Neural cell (in vitro differentiated cells): ENCODE results near the gene ZNF556. TPM values are rescaled to one million over a fixed set of nuclear protein-coding genes. Genes with fewer than 3 reads are reported as not detected.

Source experiments
- H2AFZ ChIP-seq: fragments of 200-600, 300-800 bp; sonication (generic), shearing (Covaris generic); 2 replicates; pipeline ENCODE4 v1.6.0; 2014; ENCODE audit warnings: low read depth, mild to moderate bottlenecking, antibody characterized with exemption, low read length, moderate library complexity
- H3F3A ChIP-seq: fragments of 200-600 bp; shearing (Covaris generic); 2 replicates; pipeline ENCODE4 v1.6.1; 2016; ENCODE audit warnings: mild to moderate bottlenecking, moderate library complexity, mixed read lengths, antibody characterized with exemption, low read length; ENCODE audit not compliant: insufficient read depth, poor library complexity, severe bottlenecking
- H3K27ac ChIP-seq: fragments of 200-600, 300-800 bp; sonication (generic), shearing (Covaris generic); 2 replicates; pipeline ENCODE4 v1.5.1; 2014; ENCODE audit warnings: mild to moderate bottlenecking, low read length, moderate library complexity
- H3K27me3 ChIP-seq: fragments of 300-800, 200-600 bp; sonication (generic), shearing (Covaris generic); 2 replicates; pipeline ENCODE4 v1.6.0; 2014; ENCODE audit warnings: mild to moderate bottlenecking, low read depth, low read length, moderate library complexity; ENCODE audit not compliant: insufficient read depth
- H3K36me3 ChIP-seq: fragments of 300-800, 200-600 bp; sonication (generic), shearing (Covaris generic); 2 replicates; pipeline ENCODE4 v1.5.1; 2014; ENCODE audit warnings: mild to moderate bottlenecking, antibody characterized with exemption, low read length, moderate library complexity; ENCODE audit not compliant: insufficient read depth
- H3K4me2 ChIP-seq: fragments of 300-800, 200-600 bp; sonication (generic), shearing (Covaris generic); 2 replicates; pipeline ENCODE4 v1.6.0; 2014; ENCODE audit warnings: mild to moderate bottlenecking, low read length
- H3K4me3 ChIP-seq: fragments of 300-800, 200-600 bp; sonication (generic), shearing (Covaris generic); 2 replicates; pipeline ENCODE4 v1.5.1; 2014; ENCODE audit warnings: mild to moderate bottlenecking, low read length, moderate library complexity
- H3K79me2 ChIP-seq: fragments of 200-600 bp; shearing (Covaris generic); replicated peaks from 2 replicates; pipeline ENCODE4 v1.6.0; 2014; ENCODE audit warnings: mild to moderate bottlenecking, low read length, moderate library complexity; ENCODE audit not compliant: insufficient read depth
- H3K9ac ChIP-seq: fragments of 300-800, 200-600 bp; sonication (generic), shearing (Covaris generic); 2 replicates; pipeline ENCODE4 v1.6.1; 2016; ENCODE audit warnings: mild to moderate bottlenecking, low read length, mixed read lengths
- H3K9me2 ChIP-seq: fragments of 200-600 bp; shearing (Covaris generic); 2 replicates; pipeline ENCODE4 v1.6.1; 2016; ENCODE audit warnings: mild to moderate bottlenecking, low read length, mixed read lengths; ENCODE audit not compliant: insufficient read depth
- H3K9me3 ChIP-seq: fragments of 200-600, 300-800 bp; sonication (generic), shearing (Covaris generic); 2 replicates; pipeline ENCODE4 v1.6.1; 2016; ENCODE audit warnings: mild to moderate bottlenecking, mixed run types, low read length, moderate library complexity, mixed read lengths
- H4K20me1 ChIP-seq: fragments of 200-600 bp; shearing (Covaris generic); 2 replicates; pipeline ENCODE4 v1.6.1; 2016; ENCODE audit warnings: mild to moderate bottlenecking, mixed run types; ENCODE audit not compliant: insufficient read depth
- EP300 ChIP-seq: fragments of 450-650 bp; conservative IDR thresholded peaks from 2 replicates; pipeline ENCODE4 v1.6.1; 2014; ENCODE audit warnings: antibody characterized with exemption, mild to moderate bottlenecking, moderate library complexity; ENCODE audit not compliant: poor library complexity, severe bottlenecking
- EZH2 ChIP-seq: fragments of 200-600, 300-800 bp; shearing (Covaris generic), sonication (generic); IDR thresholded peaks from 2 replicates; pipeline ENCODE4 v1.6.1; 2014; ENCODE audit warnings: antibody characterized with exemption, low read length, borderline replicate concordance, mild to moderate bottlenecking; ENCODE audit not compliant: insufficient read depth, poor library complexity, severe bottlenecking
- MXI1 ChIP-seq: fragments of 450-650 bp; conservative IDR thresholded peaks from 2 replicates; pipeline ENCODE4 v1.6.1; 2014; ENCODE audit warnings: antibody characterized with exemption, mild to moderate bottlenecking; ENCODE audit not compliant: poor library complexity, severe bottlenecking
- POLR2AphosphoS5 ChIP-seq: IDR thresholded peaks from 2 replicates; pipeline ENCODE4 v1.6.1; 2012
- RAD21 ChIP-seq: fragments of 450-650 bp; conservative IDR thresholded peaks from 2 replicates; pipeline ENCODE4 v1.6.1; 2014; ENCODE audit warnings: antibody characterized with exemption, mild to moderate bottlenecking, moderate library complexity
- SMC3 ChIP-seq: fragments of 450-650 bp; conservative IDR thresholded peaks from 2 replicates; pipeline ENCODE4 v1.6.1; 2014; ENCODE audit warnings: antibody characterized with exemption, mild to moderate bottlenecking, moderate library complexity; ENCODE audit not compliant: poor library complexity
- TAF1 ChIP-seq: IDR thresholded peaks from 2 replicates; pipeline ENCODE4 v1.6.1; 2012; ENCODE audit warnings: low read depth
- polyA plus RNA-seq: library from polyadenylated mRNA; depleted of rRNA; stranded (reverse); fragments of >200 nt; gene quantifications from 2 replicates; pipeline ENCODE4 v1.2.3, GENCODE V29; 2014
- TF ChIP-seq, protein P1 (sequence below): fragments of 450-650 bp; IDR thresholded peaks from 2 replicates; pipeline ENCODE4 v1.5.1; 2014; ENCODE audit warnings: antibody characterized with exemption, mild to moderate bottlenecking, moderate library complexity; ENCODE audit not compliant: poor library complexity, severe bottlenecking
- TF ChIP-seq, protein P2 (sequence below): IDR thresholded peaks from 2 replicates; pipeline ENCODE4 v1.6.1; 2012; ENCODE audit warnings: borderline replicate concordance

The ZNF556 gene
- polyA plus RNA-seq, 1 donor from 2014 or later: 0.28 TPM

DNA sequence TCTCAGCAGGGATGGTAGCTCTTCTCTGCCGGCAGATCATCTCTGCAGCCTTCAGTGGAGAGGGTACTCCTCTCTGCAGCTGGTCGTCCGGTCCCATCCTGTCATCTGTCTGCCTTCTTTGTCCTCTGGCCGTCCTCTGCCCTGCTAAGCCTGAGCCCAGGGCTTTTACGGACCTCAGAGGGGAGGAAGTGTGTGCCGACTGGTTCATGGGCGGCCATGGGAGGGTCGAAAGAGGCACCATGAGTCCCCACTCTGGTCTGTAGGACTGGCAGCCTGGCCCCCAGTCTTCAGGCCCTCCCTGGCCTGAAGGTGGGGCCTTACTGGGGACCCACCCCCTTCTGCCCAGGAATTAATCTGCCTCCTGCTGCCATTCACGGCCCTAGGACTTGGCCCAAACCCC is 43.5 kb upstream of the ZNF556 start:
- H3K79me2 ChIP-seq: no peaks in the 10 kb centered on the region
- no peak overlapping the region for H3K9ac ChIP-seq
- no peak overlapping the region for H3K4me3 ChIP-seq
- H3K36me3 ChIP-seq: peaks cover 10% of the 10 kb centered on the region
- H3K9me2 ChIP-seq: no peaks in the 10 kb centered on the region
- TF ChIP-seq, protein P1, sequence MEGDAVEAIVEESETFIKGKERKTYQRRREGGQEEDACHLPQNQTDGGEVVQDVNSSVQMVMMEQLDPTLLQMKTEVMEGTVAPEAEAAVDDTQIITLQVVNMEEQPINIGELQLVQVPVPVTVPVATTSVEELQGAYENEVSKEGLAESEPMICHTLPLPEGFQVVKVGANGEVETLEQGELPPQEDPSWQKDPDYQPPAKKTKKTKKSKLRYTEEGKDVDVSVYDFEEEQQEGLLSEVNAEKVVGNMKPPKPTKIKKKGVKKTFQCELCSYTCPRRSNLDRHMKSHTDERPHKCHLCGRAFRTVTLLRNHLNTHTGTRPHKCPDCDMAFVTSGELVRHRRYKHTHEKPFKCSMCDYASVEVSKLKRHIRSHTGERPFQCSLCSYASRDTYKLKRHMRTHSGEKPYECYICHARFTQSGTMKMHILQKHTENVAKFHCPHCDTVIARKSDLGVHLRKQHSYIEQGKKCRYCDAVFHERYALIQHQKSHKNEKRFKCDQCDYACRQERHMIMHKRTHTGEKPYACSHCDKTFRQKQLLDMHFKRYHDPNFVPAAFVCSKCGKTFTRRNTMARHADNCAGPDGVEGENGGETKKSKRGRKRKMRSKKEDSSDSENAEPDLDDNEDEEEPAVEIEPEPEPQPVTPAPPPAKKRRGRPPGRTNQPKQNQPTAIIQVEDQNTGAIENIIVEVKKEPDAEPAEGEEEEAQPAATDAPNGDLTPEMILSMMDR: no peak
- TF ChIP-seq, protein P2, sequence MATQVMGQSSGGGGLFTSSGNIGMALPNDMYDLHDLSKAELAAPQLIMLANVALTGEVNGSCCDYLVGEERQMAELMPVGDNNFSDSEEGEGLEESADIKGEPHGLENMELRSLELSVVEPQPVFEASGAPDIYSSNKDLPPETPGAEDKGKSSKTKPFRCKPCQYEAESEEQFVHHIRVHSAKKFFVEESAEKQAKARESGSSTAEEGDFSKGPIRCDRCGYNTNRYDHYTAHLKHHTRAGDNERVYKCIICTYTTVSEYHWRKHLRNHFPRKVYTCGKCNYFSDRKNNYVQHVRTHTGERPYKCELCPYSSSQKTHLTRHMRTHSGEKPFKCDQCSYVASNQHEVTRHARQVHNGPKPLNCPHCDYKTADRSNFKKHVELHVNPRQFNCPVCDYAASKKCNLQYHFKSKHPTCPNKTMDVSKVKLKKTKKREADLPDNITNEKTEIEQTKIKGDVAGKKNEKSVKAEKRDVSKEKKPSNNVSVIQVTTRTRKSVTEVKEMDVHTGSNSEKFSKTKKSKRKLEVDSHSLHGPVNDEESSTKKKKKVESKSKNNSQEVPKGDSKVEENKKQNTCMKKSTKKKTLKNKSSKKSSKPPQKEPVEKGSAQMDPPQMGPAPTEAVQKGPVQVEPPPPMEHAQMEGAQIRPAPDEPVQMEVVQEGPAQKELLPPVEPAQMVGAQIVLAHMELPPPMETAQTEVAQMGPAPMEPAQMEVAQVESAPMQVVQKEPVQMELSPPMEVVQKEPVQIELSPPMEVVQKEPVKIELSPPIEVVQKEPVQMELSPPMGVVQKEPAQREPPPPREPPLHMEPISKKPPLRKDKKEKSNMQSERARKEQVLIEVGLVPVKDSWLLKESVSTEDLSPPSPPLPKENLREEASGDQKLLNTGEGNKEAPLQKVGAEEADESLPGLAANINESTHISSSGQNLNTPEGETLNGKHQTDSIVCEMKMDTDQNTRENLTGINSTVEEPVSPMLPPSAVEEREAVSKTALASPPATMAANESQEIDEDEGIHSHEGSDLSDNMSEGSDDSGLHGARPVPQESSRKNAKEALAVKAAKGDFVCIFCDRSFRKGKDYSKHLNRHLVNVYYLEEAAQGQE: no peak
- no peak for TF ChIP-seq SMC3
- TF ChIP-seq POLR2AphosphoS5: no peak
- no peak for TF ChIP-seq EP300
- no peak overlapping the region for H3K27ac ChIP-seq
- no peak overlapping the region for H2AFZ ChIP-seq
- H3F3A ChIP-seq: no peaks in the 10 kb centered on the region
- no peaks in the 10 kb centered on the region for H4K20me1 ChIP-seq
- H3K27me3 ChIP-seq: no peaks in the 10 kb centered on the region
- no peak overlapping the region for H3K4me2 ChIP-seq
- H3K9me3 ChIP-seq: no peaks in the 10 kb centered on the region

DNA sequence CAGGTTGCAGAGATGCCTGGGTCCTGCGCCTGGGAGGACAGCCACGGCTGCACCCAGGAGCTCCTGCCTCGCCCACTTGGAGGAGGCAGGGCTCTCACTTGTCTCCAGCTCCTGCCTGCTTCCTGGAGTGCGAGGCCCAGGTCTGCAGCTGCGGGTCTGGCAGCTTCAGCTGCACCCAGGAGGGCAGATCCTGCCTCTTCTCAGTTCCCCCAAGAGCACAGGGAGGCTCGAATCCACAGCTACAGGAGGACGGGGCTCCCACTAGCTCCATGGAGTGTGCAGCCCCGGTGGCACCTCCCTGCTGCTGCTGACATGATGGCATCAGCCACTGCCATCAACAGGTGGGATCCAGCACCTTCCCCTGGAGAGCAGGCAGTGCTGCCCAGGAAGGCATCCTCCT is 43.0 kb upstream of the ZNF556 start:
- H3K36me3 ChIP-seq: peaks cover 10% of the 10 kb centered on the region
- H3K9me2 ChIP-seq: no peaks in the 10 kb centered on the region
- no peaks in the 10 kb centered on the region for H3F3A ChIP-seq
- no peaks in the 10 kb centered on the region for H4K20me1 ChIP-seq
- no peaks in the 10 kb centered on the region for H3K79me2 ChIP-seq
- H3K27me3 ChIP-seq: no peaks in the 10 kb centered on the region
- no peak overlapping the region for H3K4me2 ChIP-seq
- no peaks in the 10 kb centered on the region for H3K9me3 ChIP-seq
- H3K9ac ChIP-seq: no peak overlapping the region
- H2AFZ ChIP-seq: no peak overlapping the region
- H3K27ac ChIP-seq: no peak overlapping the region
- H3K4me3 ChIP-seq: no peak overlapping the region
- TF ChIP-seq POLR2AphosphoS5 (no peak), TAF1 (no peak), SMC3 (no peak), EZH2 (no peak), RAD21 (no peak), MXI1 (no peak), EP300 (no peak)
- TF ChIP-seq, protein P1: no peak
- TF ChIP-seq, protein P2: no peak
